ENCODE measurements around the gene PARVA.
A peak's percentile ranks its signal among the peaks of the same experiment; 100 is the strongest.

Gene PARVA

DNA sequence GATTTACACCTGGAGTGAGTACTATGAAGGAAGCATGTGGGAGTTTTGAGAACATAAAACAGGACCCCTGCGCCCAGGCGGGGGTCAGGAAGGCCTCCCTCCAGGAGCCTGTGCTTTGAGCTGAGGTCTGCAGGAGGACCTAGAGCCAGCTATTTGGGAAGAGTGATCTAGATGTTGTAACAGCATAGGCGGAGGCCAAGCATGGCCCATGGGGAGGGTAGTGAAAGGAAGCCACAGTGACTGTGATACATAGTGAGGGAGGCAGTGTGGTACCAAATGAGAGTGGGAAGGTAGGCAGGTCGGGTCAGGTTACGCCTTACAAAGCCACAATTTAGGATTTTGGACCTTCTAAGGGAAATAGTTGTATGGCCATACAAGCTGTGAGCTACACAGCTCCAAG is 147.5 kb downstream of the PARVA start:
- FAIRE-seq (no peak), DNase-seq (ENCODE audit: low spot score) (no peak)

GRCh38 chr11:12525466-12526055 is 148.2 kb downstream of the PARVA start:
- FAIRE-seq (no peak), DNase-seq (ENCODE audit: low spot score) (no peak)

DNA sequence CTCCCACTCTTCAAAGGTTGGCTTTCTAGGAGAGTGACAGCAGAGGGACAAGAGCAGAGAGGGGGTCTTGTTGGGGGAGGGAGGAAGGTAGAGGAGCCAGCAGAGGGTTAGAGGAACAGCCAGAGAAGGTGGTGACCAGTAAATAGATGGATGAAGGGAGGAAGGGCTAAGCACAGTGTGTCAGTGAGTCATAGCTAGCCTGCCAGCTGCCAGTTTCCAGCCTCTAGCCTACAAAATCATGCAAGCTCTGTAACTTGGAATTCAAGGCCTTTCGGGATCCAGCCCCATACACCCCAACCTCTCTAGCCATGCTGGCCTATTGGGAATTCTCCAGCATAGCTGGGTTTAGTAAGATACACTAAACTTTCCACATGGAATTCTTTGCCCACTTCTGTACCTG is 149.4 kb downstream of the PARVA start:
- FAIRE-seq = no peak

DNA sequence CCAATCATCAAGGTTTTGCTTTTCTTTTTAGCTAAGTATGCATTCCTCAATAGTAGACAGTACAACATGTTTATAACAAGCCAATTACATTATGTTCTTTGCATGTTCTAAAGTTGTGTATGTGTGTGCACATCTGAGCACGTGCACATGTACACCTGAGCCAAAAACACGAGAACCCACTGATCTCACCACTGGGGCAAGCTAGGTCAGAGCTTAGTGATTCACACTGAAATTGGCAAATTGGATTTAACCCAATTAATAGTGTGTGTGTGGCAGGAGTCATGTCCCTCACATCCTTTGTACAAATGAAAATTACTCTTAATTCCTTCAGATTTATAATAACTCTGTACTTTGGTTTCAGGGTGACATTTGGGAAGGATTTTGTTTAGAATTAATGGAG is 151.1 kb downstream of the PARVA start:
- DNase-seq (ENCODE audit: low spot score) = no peak
- FAIRE-seq = no peak

More for the DNA sequence above, 149.4 kb downstream of the PARVA start:
- DNase-seq (ENCODE audit: low spot score) = peak; percentile 10

DNA sequence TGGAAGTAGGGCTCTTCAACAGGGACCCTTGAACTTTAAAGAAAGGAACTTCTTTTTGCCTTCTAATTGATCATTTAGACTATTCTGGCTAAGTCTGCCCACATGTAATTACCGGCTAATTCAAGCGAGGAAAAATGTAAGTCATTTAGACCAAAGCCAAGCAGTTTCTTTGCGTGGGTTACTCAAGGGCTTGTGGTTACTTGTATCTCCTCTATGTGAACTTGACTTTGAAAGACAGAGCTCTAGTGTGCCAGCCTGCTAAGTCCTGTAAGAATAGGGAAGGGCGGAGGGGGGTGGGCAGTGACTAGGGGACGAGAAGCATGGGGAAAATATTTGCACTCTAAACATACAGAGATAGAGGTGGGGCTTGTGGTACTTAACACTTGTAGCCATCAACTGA is 151.7 kb downstream of the PARVA start:
- DNase-seq (ENCODE audit: low spot score) = no peak

DNA sequence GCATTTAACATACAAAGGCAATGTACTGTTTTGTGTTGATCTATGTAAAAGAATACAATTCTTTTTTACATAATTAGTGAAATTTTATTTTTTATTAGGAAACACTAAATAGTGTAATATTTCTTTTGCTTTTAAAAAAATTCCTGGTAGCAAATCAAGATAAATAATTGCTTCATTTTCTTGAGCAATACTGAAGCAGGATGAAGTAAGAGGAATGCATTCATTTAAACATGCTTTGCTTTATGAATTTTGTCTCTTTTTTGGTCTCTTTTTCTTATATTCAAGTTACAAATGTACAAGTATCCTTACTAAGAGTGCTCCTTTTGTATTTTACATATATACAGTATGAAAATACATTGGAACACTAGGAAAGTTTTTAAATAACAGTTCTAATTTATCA is 152.4 kb downstream of the PARVA start:
- DNase-seq (ENCODE audit: low spot score) (no peak), FAIRE-seq (no peak)

More for the DNA sequence above, 151.7 kb downstream of the PARVA start:
- FAIRE-seq = no peak

- FAIRE-seq (no peak), DNase-seq (ENCODE audit: low spot score) (no peak)
Observed at GRCh38 chr11:12531020-12531419, 153.6 kb downstream of the PARVA start.

DNA sequence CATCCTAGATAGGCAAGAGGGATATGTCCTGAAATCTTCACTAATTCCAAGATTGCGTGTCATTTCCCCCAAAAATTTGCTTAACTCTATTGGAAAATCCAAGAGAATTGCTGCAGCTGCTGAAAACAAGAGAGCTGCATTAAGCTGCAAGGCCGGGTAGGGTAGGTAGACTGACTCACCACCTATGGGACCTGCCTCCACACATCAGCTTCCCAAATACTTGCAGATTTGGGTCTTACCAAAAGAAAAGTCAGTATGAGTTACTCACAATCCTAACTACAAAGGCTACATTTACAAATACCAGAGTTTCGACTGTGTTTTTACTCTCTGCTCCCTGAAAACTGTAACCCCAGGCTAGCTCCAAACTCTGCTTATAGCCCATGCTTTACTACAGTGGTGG is 154.3 kb downstream of the PARVA start:
- FAIRE-seq (no peak), DNase-seq (ENCODE audit: low spot score) (no peak)

GRCh38 chr11:12532580-12532979 is 155.2 kb downstream of the PARVA start:
- DNase-seq (ENCODE audit: low spot score) (no peak), FAIRE-seq (no peak)

GRCh38 chr11:12534549-12534948 is 157.2 kb downstream of the PARVA start:
- FAIRE-seq (no peak), DNase-seq (ENCODE audit: low spot score) (no peak)

GRCh38 chr11:12535321-12535720 is 157.9 kb downstream of the PARVA start:
- DNase-seq (ENCODE audit: low spot score) = no peak
- no peak for FAIRE-seq

DNA sequence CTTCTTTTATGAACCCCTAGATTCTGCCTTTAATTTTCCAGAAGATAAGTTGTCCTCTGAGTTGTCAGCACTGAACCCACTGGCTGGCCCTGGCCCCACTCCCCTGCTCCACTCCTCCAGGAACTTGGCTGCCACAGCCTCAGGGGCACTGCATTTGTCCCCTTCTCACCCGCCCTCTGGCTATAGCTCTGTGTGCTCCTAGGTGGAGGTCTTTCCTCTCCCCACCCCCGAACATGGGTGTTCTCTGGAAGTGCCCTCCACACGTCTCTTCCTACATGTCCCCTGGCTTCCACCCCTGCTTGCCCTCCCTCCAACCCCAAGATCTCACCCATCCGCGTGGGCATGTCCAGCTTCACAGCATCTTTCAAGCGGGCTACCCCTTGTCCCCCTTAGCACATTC is 159.2 kb downstream of the PARVA start:
- no peak for DNase-seq (ENCODE audit: low spot score)
- FAIRE-seq = no peak

GRCh38 chr11:12537778-12538401 is 160.5 kb downstream of the PARVA start:
- DNase-seq (ENCODE audit: low spot score) (no peak), FAIRE-seq (no peak)

DNA sequence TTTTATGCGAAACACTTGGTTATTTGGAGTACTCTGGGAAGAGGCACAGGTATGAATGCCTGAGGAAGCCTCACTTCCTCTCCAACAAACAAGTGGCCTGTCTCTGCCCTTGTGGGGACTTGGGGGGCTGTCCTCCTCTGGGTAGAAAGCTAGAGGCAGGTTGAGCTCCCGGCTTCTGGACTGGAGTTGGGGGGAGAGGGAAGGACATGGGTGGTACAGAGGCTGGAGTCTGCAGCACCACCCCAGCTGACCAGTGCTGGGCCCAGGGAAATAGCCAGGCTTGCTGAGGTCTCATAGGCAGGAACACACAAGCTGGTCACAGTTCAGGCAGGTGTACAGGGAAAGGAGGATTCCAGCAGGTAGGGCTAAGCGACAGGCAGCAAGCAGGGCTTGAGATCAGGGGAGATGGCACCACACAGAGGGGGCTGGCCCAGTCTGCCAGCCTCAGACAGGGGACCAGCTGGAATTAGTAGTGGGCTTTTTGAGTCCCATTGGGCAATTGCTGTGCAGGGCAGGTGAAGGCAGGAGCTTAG is 161.6 kb downstream of the PARVA start:
- no peak for FAIRE-seq

DNA sequence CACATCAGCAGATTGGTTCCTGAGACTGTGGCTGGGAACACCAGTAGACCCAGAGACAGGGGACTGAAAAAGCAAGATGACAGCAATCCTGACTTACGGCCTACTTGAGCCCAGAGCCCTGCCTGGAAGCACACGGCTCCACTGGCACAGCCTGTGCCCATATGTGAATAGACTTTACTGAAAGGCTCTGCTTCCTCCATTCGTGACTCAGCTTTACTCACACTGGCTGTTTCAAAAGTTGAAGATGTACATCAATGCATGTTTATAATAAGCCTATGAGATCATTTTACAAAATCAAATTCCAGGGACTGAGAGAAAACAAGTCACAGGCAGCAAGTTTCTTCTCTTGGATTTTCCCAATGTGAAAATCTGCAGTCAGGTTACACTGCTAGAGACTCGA is 162.2 kb downstream of the PARVA start:
- peak; percentile 35 for FAIRE-seq

More for the DNA sequence above, 161.6 kb downstream of the PARVA start:
- no peak for DNase-seq (ENCODE audit: low spot score)

GRCh38 chr11:12540075-12540680 is 162.8 kb downstream of the PARVA start:
- FAIRE-seq (no peak), DNase-seq (ENCODE audit: low spot score) (peak; percentile 9)

More for the DNA sequence above, 162.2 kb downstream of the PARVA start:
- peak; percentile 81 for DNase-seq (ENCODE audit: low spot score)

GRCh38 chr11:12540913-12541582 is 163.7 kb downstream of the PARVA start:
- peak; percentile 61 for DNase-seq (ENCODE audit: low spot score)

DNA sequence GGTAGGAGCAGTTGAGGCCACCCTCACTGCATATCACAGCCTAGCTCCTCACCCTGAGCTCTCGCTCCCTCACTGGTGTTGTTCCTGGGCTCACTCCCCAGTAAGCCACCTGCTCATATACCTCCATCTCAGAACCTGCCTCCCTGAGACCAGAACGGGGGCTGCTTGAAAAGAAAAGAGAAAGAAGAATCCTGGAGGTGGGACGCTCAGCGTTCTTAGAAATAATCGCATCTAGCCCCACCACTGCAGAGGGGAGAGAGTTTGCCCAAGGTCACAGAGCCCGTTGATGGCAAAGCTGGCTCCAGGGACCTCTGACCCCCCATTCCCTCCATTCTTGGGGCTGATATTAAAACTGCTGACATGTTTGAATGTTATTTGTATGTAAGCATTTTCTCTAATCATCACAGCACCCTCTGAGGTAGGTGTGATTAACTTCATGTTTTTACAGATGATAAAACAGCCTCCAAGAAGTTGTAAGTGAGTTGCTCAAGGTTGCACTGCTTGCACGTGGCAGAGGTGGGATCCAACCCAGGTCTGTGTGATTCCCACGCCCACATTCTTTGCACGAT is 164.3 kb downstream of the PARVA start:
- DNase-seq (ENCODE audit: low spot score) (no peak), FAIRE-seq (no peak)

More at GRCh38 chr11:12540913-12541582, 163.7 kb downstream of the PARVA start:
- FAIRE-seq = no peak

- no peak for FAIRE-seq
- no peak for DNase-seq (ENCODE audit: low spot score)
Observed at GRCh38 chr11:12542186-12542935, 165.0 kb downstream of the PARVA start.

DNA sequence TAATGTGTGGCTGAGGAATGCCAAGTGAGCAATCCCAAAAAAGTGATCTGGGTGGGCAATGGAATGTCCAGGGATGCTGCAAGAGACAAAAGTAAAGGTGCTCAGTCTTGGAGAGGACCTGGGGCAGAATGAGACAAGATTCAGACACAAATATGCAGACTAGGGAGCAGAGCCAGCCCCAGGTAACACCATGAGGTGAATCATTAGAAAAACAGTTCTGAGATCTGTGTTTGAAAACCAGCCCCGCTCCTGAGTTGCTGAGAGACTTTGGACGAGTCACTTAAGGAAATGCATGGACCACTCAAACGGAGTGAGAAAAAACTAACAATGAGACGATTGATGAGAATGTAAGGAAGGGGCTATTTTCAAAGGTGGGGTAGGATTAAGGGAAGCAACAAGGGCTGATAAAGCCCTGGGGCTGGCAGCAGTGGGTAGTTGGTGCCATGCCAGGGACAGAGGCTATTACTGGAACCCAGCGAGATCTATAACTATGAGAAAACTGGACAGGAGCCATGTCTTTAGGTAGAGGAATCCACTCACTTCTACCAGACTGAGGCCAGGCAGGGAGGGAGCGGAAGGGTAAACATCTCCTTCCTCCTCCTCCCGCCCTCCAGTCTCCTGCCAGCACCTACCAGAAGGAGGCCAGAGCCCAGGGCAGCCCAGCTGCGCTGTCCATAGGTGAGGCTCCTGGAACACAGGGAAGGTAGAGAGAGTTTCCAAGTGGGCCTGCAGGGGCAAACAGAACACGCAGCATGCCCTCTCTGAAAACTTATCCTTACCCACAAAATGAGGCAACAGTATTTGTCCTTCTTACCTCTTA is 166.4 kb downstream of the PARVA start:
- FAIRE-seq = no peak
- DNase-seq (ENCODE audit: low spot score) = peak; percentile 44

Data from RCC 7860 (cell line).